ENCODE data around the gene ZNF710. TPM values are rescaled to one million over a fixed set of nuclear protein-coding genes. Genes with fewer than 3 reads are reported as not detected.
"Not testable (repeated sequence)": the region's sequence is repeated elsewhere in the genome, so short reads cannot be mapped to it uniquely, and the experiment has no call there.

ZNF710 gene
- polyA plus RNA-seq, 1 donor from 2014 or later, result 10.2 TPM

- Histone ChIP-seq H3K9me2 (ENCODE audit: insufficient read depth, low read length) (no peaks in the 10 kb centered on the region), H2AFZ (ENCODE audit: low read depth, low read length) (no peak overlapping the region), H3F3A (ENCODE audit: insufficient read depth, low read length, poor library complexity, severe bottlenecking) (no peaks in the 10 kb centered on the region), H3K27ac (ENCODE audit: low read length) (no peak overlapping the region), H3K4me2 (ENCODE audit: low read length) (no peak overlapping the region), H3K9ac (ENCODE audit: low read length) (no peak overlapping the region), H3K4me3 (ENCODE audit: low read length) (no peak overlapping the region), H4K20me1 (ENCODE audit: insufficient read depth) (no peaks in the 10 kb centered on the region), H3K79me2 (replicated peaks; ENCODE audit: insufficient read depth, low read length) (no peaks in the 10 kb centered on the region), H3K9me3 (ENCODE audit: low read length) (no peaks in the 10 kb centered on the region), H3K36me3 (ENCODE audit: insufficient read depth, low read length) (no peaks in the 10 kb centered on the region), H3K27me3 (ENCODE audit: insufficient read depth, low read depth, low read length) (no peaks in the 10 kb centered on the region)
- TF ChIP-seq EP300 (conservative IDR thresholded peaks at IDR 0.05; ENCODE audit: poor library complexity, severe bottlenecking), result no peak
- no peak for TF ChIP-seq SMC3 (conservative IDR thresholded peaks at IDR 0.05; ENCODE audit: poor library complexity)
- TF ChIP-seq CTCF (IDR thresholded peaks at IDR 0.05; ENCODE audit: poor library complexity, severe bottlenecking), result no peak
- no peak for TF ChIP-seq TAF1 (IDR thresholded peaks at IDR 0.05; ENCODE audit: low read depth)
- TF ChIP-seq POLR2AphosphoS5 (IDR thresholded peaks at IDR 0.05), result no peak
- TF ChIP-seq RAD21 (conservative IDR thresholded peaks at IDR 0.05), result no peak
Measured at GRCh38 chr15:90067181-90067952, 66.2 kb downstream of the ZNF710 start.

- Histone ChIP-seq H3K9me2 (ENCODE audit: insufficient read depth, low read length) (no peaks in the 10 kb centered on the region), H3K36me3 (ENCODE audit: insufficient read depth, low read length) (no peaks in the 10 kb centered on the region), H3F3A (ENCODE audit: insufficient read depth, low read length, poor library complexity, severe bottlenecking) (no peaks in the 10 kb centered on the region), H3K4me3 (ENCODE audit: low read length) (no peak overlapping the region), H4K20me1 (ENCODE audit: insufficient read depth) (no peaks in the 10 kb centered on the region), H3K9ac (ENCODE audit: low read length) (no peak overlapping the region), H3K27ac (ENCODE audit: low read length) (no peak overlapping the region), H3K27me3 (ENCODE audit: insufficient read depth, low read depth, low read length) (no peaks in the 10 kb centered on the region), H3K4me2 (ENCODE audit: low read length) (no peak overlapping the region), H2AFZ (ENCODE audit: low read depth, low read length) (no peak overlapping the region), H3K79me2 (replicated peaks; ENCODE audit: insufficient read depth, low read length) (no peaks in the 10 kb centered on the region), H3K9me3 (ENCODE audit: low read length) (no peaks in the 10 kb centered on the region)
- TF ChIP-seq RAD21 (conservative IDR thresholded peaks at IDR 0.05), result no peak
- no peak for TF ChIP-seq CTCF (IDR thresholded peaks at IDR 0.05; ENCODE audit: poor library complexity, severe bottlenecking)
- TF ChIP-seq EP300 (conservative IDR thresholded peaks at IDR 0.05; ENCODE audit: poor library complexity, severe bottlenecking), result no peak
- no peak for TF ChIP-seq REST (IDR thresholded peaks at IDR 0.05; ENCODE audit: borderline replicate concordance)
- TF ChIP-seq POLR2AphosphoS5 (IDR thresholded peaks at IDR 0.05), result no peak
- no peak for TF ChIP-seq TAF1 (IDR thresholded peaks at IDR 0.05; ENCODE audit: low read depth)
- TF ChIP-seq EZH2 (IDR thresholded peaks at IDR 0.05; ENCODE audit: borderline replicate concordance, insufficient read depth, low read length, poor library complexity, severe bottlenecking), result no peak
- TF ChIP-seq SMC3 (conservative IDR thresholded peaks at IDR 0.05; ENCODE audit: poor library complexity), result no peak
- no peak for TF ChIP-seq MXI1 (conservative IDR thresholded peaks at IDR 0.05; ENCODE audit: poor library complexity, severe bottlenecking)
Measured at GRCh38 chr15:90067953-90068606, 67.0 kb downstream of the ZNF710 start.

- not testable (repeated sequence) for H3K27me3 ChIP-seq (ENCODE audit: insufficient read depth, low read depth, low read length); H3F3A ChIP-seq (ENCODE audit: insufficient read depth, low read length, poor library complexity, severe bottlenecking); H3K9me3 ChIP-seq (ENCODE audit: low read length); H3K36me3 ChIP-seq (ENCODE audit: insufficient read depth, low read length); H4K20me1 ChIP-seq (ENCODE audit: insufficient read depth); H3K9me2 ChIP-seq (ENCODE audit: insufficient read depth, low read length); H3K4me2 ChIP-seq (ENCODE audit: low read length); H3K4me3 ChIP-seq (ENCODE audit: low read length); H3K9ac ChIP-seq (ENCODE audit: low read length); H3K79me2 ChIP-seq (replicated peaks; ENCODE audit: insufficient read depth, low read length); H2AFZ ChIP-seq (ENCODE audit: low read depth, low read length); H3K27ac ChIP-seq (ENCODE audit: low read length)
Measured at GRCh38 chr15:90070623-90071022, 69.5 kb downstream of the ZNF710 start.

Measured in neural cell (in vitro differentiated cells).